ENCODE data around the gene FAM151B. TPM values are rescaled to one million over a fixed set of nuclear protein-coding genes. Genes with fewer than 3 reads are reported as not detected.

Gene FAM151B
- total RNA-seq, 1 donor from 2014 or later = 7.1 TPM

DNA sequence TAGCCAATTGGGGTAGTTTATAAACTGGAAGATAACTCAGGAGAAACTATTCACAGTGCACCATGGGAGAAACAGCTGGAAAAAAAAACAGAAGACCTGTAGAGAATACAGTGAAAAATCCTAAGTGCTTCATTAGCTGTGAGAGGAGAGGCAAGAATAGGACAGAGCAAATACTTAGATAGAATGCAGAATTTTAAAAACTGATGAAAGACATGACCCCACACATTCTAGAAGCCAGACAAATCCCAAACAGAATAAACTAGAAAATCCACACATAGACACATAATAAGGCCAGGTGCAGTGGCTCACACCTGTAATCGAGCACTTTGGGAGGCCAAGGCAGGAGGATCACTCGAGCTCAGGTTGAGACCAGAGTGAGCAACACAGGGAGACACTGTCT lies 7.5 kb upstream of the FAM151B start:
- Mint-ChIP-seq H3K36me3 (ENCODE audit: low read depth) (peaks cover 48% of the 10 kb centered on the region), H3K9me3 (ENCODE audit: low read depth) (peaks cover 17% of the 10 kb centered on the region), H3K4me1 (ENCODE audit: low read depth) (peaks cover 6% of the 10 kb centered on the region), H3K27me3 (ENCODE audit: low read depth) (no peaks in the 10 kb centered on the region), H3K4me3 (ENCODE audit: unreplicated experiment) (no peak overlapping the region), H3K27ac (ENCODE audit: unreplicated experiment) (no peak overlapping the region)
- DNase-seq (ENCODE audit: low spot score) = no peak
- TF ChIP-seq, protein P1, sequence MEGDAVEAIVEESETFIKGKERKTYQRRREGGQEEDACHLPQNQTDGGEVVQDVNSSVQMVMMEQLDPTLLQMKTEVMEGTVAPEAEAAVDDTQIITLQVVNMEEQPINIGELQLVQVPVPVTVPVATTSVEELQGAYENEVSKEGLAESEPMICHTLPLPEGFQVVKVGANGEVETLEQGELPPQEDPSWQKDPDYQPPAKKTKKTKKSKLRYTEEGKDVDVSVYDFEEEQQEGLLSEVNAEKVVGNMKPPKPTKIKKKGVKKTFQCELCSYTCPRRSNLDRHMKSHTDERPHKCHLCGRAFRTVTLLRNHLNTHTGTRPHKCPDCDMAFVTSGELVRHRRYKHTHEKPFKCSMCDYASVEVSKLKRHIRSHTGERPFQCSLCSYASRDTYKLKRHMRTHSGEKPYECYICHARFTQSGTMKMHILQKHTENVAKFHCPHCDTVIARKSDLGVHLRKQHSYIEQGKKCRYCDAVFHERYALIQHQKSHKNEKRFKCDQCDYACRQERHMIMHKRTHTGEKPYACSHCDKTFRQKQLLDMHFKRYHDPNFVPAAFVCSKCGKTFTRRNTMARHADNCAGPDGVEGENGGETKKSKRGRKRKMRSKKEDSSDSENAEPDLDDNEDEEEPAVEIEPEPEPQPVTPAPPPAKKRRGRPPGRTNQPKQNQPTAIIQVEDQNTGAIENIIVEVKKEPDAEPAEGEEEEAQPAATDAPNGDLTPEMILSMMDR (IDR thresholded peaks at IDR 0.05) = no peak

DNA sequence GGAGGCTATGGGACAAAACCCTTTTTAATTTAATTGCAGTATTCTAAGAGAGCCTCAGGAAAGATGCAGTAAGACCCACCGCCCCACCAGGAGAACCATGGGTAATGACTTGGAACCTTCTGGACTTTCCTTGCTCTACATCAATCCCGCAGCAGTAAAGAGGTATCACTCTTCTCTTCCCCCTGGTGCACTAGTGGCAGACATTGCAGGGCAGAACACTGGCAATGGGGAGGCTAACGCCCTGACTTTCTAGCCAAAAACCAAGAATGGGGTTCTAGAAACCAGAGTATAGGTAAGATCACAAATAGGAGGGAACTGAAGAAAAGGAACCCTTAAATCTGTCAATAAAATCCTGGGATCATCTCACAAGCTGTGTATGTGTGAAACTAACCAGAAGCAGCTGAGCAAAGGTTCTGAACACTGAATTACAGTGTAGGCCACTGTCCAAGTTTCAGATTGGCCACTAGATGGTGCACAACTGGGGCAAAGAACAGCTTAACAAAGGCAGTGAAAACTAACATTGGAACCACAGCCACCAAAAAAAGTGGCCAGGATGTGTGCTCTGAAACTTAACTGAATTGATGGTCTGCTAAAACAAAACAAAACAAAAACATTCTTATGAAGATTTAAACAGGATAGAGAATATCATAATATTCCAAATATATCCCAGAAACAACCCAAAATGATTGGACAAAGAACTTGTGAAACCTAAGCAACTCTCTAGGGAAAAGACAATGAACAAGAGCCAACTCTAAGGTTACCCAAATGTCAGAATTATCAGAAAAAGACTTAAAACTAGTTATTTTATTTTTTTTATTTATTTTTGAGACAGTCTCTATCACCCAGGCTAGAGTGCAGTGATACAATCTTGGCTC lies 6.6 kb upstream of the FAM151B start:
- TF ChIP-seq, protein P1 (IDR thresholded peaks at IDR 0.05) = peak; percentile 82
- Mint-ChIP-seq H3K27ac (ENCODE audit: unreplicated experiment) (peak overlapping the region; percentile 32), H3K9me3 (ENCODE audit: low read depth) (peaks cover 17% of the 10 kb centered on the region), H3K27me3 (ENCODE audit: low read depth) (no peaks in the 10 kb centered on the region), H3K4me3 (ENCODE audit: unreplicated experiment) (no peak overlapping the region), H3K36me3 (ENCODE audit: low read depth) (peaks cover 46% of the 10 kb centered on the region), H3K4me1 (ENCODE audit: low read depth) (peaks cover 7% of the 10 kb centered on the region)
- DNase-seq (ENCODE audit: low spot score) = no peak

DNA sequence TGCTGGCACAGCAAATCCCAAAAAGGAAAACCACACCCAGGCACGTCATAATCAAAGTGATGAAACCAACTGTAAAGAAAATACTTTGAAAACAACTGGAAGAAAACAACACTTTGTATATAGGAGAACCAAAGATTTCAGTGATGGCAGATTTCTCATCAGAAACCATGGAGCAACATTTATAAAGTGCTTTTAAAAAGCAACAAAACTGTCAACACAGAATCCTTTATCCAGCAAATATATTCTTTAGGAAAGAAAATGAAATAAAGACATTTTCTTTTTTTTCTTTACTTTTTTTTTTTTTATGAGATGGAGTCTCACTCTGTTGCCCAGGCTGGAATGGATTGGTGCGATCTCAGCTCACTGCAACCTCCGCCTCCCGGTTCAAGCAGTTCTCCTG lies 5.3 kb upstream of the FAM151B start:
- H3K4me3 Mint-ChIP-seq (ENCODE audit: unreplicated experiment) = no peak overlapping the region
- TF ChIP-seq, protein P1 (IDR thresholded peaks at IDR 0.05) = no peak
- DNase-seq (ENCODE audit: low spot score) = no peak
- peaks cover 20% of the 10 kb centered on the region for H3K4me1 Mint-ChIP-seq (ENCODE audit: low read depth)
- no peaks in the 10 kb centered on the region for H3K27me3 Mint-ChIP-seq (ENCODE audit: low read depth)
- H3K36me3 Mint-ChIP-seq (ENCODE audit: low read depth) = peaks cover 46% of the 10 kb centered on the region
- no peak overlapping the region for H3K27ac Mint-ChIP-seq (ENCODE audit: unreplicated experiment)
- H3K9me3 Mint-ChIP-seq (ENCODE audit: low read depth) = peaks cover 17% of the 10 kb centered on the region

DNA sequence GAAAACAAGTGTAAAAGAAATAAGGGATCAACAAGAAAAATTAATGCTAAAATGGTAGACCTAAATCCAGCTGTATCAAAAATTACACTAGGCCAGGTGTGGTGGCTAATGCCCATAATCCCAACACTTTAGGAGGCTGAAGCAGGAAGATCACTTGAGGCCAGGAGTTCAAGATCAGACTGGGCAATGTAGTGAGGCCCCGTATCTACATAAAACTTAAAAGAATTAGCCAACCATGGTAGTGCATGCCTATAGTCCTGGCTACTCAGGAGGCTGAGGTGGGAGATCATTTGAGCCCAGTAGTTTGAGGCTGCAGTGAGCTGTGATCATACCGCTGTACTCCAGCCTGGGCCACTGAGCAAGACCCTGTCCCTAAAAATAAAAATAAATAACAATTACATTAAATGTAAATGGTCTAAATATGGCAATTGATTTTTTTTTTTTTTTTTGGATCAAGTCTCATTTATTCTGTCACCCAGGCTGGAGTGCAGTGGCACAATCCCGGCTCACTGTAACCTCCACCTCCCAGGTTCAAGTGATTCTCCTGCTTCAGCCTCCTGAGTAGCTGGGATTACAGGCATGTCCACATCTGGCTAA lies 4.2 kb upstream of the FAM151B start:
- peaks cover 28% of the 10 kb centered on the region for H3K4me1 Mint-ChIP-seq (ENCODE audit: low read depth)
- H3K27me3 Mint-ChIP-seq (ENCODE audit: low read depth) = no peaks in the 10 kb centered on the region
- no peak overlapping the region for H3K27ac Mint-ChIP-seq (ENCODE audit: unreplicated experiment)
- DNase-seq (ENCODE audit: low spot score) = no peak
- H3K9me3 Mint-ChIP-seq (ENCODE audit: low read depth) = peaks cover 17% of the 10 kb centered on the region
- peaks cover 44% of the 10 kb centered on the region for H3K36me3 Mint-ChIP-seq (ENCODE audit: low read depth)
- H3K4me3 Mint-ChIP-seq (ENCODE audit: unreplicated experiment) = no peak overlapping the region
- TF ChIP-seq, protein P1 (IDR thresholded peaks at IDR 0.05) = no peak

DNA sequence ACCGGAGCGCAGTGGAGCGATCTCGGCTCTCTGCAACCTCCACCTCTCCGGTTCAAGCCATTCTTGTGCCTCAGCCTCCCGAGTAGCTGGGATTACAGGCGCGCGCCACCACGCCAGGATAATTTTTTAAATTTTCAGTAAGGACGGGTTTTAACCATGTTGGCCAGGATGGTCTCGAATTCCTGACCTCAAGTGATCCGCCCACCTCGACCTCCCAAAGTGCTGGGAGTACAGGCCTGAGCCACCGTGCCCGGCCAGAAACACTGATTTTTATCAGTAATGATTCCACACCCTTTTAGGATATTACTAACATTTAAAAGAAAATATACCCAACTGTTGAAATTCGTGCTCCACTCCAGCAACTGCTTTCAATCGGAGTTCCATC lies 464 bp upstream of the FAM151B start:
- Mint-ChIP-seq H3K4me1 (ENCODE audit: low read depth) (peaks cover 27% of the 10 kb centered on the region), H3K27ac (ENCODE audit: unreplicated experiment) (peak overlapping the region; percentile 89), H3K4me3 (ENCODE audit: unreplicated experiment) (peak overlapping the region; percentile 97), H3K27me3 (ENCODE audit: low read depth) (no peaks in the 10 kb centered on the region), H3K9me3 (ENCODE audit: low read depth) (peaks cover 11% of the 10 kb centered on the region), H3K36me3 (ENCODE audit: low read depth) (peaks cover 23% of the 10 kb centered on the region)
- TF ChIP-seq, protein P1 (IDR thresholded peaks at IDR 0.05) = no peak
- DNase-seq (ENCODE audit: low spot score) = no peak

Measured in chondrocyte (in vitro differentiated cells).